Upper lobe of left lung (tissue), 4 donors: ENCODE measurements around the gene PLAAT5.
"Not testable (repeated sequence)": the region's sequence is repeated elsewhere in the genome, so short reads cannot be mapped to it uniquely, and the experiment has no call there.

Experiments
- EP300 ChIP-seq, 4 donors: sonication (generic); formaldehyde crosslinking; IDR thresholded peaks; one replicate each; pipeline ENCODE4 v1.5.1; 2017; ENCODE audit warnings: antibody characterized with exemption in 4 of 4, control low read depth in 2 of 4
- POLR2A ChIP-seq, 4 donors: fragments of 450-650 bp; IDR thresholded peaks; one replicate each; pipeline ENCODE4 v1.5.1; 2016 to 2017; ENCODE audit warnings: antibody characterized with exemption in 4 of 4, mild to moderate bottlenecking in 2 of 4
- TF ChIP-seq, protein P1 (sequence below), 6 experiments: fragments of 450-650 bp in 4 of 6; fragments of 200-600 bp in 2 of 6; sonication (generic) in 2 of 6; IDR thresholded peaks; one replicate each; pipeline ENCODE4 v1.5.1; 2016 to 2019; ENCODE audit warnings: antibody characterized with exemption in 6 of 6

DNA sequence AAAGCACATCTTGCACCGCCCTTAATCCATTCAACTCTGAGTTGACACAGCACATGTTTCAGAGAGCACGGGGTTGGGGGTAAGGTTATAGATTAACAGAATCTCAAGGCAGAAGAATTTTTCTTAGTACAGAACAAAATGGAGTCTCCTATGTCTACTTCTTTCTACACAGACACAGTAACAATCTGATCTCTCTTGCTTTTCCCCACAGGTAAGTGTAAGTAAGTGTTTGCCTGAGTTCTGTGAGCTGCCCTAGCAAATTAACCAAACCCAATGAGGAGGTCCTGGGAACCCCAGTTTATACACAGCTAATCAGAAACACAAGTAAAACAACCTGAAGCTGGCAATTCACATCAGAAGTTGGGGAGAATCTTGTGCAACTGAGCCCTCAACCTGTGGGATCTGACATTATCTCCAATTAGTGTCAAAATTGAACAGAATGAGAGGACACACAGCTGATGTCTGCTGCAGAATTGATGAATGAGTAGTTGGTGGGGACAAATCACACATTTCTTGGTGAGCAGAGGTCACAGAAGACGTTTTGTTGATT, 37.8 kb upstream of the PLAAT5 start:
- TF ChIP-seq, protein P1, sequence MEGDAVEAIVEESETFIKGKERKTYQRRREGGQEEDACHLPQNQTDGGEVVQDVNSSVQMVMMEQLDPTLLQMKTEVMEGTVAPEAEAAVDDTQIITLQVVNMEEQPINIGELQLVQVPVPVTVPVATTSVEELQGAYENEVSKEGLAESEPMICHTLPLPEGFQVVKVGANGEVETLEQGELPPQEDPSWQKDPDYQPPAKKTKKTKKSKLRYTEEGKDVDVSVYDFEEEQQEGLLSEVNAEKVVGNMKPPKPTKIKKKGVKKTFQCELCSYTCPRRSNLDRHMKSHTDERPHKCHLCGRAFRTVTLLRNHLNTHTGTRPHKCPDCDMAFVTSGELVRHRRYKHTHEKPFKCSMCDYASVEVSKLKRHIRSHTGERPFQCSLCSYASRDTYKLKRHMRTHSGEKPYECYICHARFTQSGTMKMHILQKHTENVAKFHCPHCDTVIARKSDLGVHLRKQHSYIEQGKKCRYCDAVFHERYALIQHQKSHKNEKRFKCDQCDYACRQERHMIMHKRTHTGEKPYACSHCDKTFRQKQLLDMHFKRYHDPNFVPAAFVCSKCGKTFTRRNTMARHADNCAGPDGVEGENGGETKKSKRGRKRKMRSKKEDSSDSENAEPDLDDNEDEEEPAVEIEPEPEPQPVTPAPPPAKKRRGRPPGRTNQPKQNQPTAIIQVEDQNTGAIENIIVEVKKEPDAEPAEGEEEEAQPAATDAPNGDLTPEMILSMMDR (IDR thresholded peaks at IDR 0.05) = not testable (repeated sequence)
- not testable (repeated sequence) for TF ChIP-seq POLR2A, EP300 (IDR thresholded peaks at IDR 0.05)
